GM12865 (cell line): ENCODE measurements around the gene ST6GALNAC4.
A peak's percentile ranks its signal among the peaks of the same experiment; 100 is the strongest.

Experiments
- DNase-seq: peaks from one replicate; pipeline ENCODE4 v3.0.0; 2010; ENCODE audit warnings: low read depth
- H3K4me3 ChIP-seq: 2 replicates; pipeline ENCODE4 v1.5.1; 2011; ENCODE audit warnings: mild to moderate bottlenecking, low read depth, low read length, control low read depth
- CTCF ChIP-seq: IDR thresholded peaks from 2 replicates; pipeline ENCODE4 v1.5.1; 2011; ENCODE audit warnings: low read length, control low read depth, low read depth, inconsistent platforms; ENCODE audit not compliant: insufficient read depth; ENCODE audit errors: missing control alignments

ST6GALNAC4 gene

DNA sequence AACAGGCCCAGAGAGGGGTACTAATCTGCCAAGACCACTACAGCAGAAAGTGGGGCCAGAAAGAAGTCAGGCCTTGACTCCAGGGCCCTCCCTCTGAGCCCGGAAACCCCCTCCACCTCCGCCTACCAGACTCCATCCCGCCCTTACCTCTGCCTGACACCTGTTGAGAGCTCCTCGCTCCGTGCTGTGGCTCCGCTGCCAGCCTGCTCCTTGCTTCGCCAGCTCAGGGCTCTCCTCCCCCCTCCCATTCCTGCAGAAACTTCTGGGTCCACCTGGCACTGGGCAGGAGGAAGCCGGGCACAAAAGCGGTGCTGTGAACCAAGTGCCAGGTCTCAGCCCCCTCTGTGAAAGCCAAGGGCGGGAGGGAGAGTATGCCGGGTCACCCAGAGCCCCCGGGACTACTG, 11.1 kb downstream of the ST6GALNAC4 start:
- peak overlapping the region; percentile 64 for H3K4me3 ChIP-seq
- DNase-seq: peak; percentile 75
- no peak for TF ChIP-seq CTCF

DNA sequence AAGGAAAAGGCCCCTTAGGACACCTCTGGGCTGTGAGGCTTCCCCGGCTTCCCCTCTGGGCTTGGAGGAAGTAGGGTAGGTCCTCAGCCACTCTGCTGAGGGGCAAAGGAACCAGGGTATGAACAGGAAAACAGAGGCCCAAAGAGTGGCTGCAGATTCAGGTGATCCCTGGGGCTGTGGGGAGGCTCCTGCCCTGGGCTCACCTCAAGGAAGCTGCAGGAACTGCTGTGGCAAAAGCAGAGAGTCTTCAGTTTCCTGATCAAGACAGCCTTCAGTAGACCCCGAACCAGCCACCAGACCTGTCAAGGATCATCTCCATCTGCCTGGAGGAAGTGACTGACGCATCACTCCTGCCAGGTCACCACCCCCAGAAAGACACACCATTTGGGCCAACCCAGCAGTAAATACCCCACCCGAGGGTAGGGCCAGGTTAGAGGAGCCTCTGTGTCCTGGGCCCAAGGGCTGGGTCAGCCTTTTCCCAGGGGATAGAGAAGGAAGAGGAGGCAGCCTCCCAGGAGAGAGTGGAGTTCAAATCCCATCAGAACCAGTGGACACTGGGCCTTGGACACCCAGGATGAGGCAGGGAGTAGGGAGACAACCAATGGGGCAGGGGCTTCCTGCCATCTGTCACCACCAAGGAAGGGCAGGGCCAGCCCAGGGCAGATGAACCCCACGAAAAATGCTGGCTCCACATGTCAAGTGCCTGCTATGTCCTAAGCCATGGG, 11.7 kb downstream of the ST6GALNAC4 start:
- H3K4me3 ChIP-seq: peak overlapping the region; percentile 64
- peak; percentile 77 for DNase-seq
- TF ChIP-seq CTCF: no peak

DNA sequence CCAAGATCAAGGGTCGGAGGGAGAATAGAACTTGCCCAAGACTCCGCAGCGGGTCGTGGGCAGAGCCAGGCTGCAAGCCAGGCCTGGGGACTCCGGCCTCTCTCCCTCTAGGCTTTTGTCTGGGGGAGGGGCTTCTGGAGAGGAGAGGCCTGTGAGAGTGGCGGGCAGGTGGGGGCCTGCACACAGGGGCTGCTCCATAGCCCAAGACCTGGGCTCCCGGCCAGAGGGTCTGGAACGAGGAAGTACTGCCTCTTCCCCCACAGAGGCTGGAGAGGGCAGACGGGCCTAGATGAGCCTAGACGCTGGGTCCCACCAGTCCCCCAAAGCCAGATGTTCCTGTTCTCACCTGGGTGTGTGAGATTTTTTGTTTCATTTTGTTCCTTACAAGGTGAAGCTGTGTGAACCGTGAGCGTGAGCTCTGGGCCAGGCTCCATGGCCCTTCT, 12.3 kb downstream of the ST6GALNAC4 start:
- no peak for TF ChIP-seq CTCF
- peak; percentile 47 for DNase-seq
- peak overlapping the region; percentile 64 for H3K4me3 ChIP-seq

- DNase-seq: peak; percentile 95
- no peak for TF ChIP-seq CTCF
- peak overlapping the region; percentile 64 for H3K4me3 ChIP-seq
These were observed 13.0 kb downstream of the ST6GALNAC4 start for GRCh38 chr9:127903557-127904475.

DNA sequence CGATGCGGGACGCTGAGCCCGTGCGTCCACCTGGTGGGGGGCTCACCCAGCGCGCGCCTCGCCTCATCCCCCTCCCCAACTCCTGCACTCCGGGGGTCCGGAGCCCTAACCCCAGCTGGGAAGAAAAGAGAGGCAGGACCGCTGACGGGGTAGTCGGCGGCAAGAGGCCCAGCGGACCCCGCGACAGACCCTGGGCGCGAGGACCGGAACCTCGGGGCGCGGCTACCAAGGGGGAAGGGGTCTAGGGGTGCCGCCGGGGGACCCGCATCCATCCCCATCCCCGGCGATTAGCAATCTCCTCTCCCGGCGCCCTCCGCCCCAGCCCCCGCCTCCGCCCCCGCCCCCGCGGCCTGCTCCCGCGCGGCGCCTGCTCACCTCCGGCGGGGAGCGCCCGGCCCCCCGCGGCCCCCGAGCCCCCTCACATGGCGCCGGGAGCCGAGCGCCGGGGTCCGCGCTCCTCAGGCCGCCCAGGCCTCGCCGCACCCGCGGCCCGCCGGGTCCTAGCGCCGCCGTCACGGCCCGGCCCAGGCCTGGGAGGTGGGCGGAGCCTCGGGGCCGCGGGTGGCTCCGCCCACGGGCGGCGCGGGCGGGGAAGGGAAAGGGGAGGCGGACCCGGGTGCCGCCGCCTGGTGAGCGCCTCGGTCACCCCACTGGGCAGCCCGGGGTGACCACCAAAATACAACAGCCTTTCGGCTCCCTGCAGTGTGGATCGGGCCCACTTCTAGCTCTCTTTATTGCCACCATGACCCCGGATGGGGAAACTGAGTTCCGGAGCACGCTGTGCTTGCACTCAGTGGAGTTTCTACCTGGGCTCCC, 17.5 kb downstream of the ST6GALNAC4 start, which contains the start of gene ST6GALNAC6:
Gene ST6GALNAC6 (minus strand): TSS at position 476 of the 816 bp plus-strand sequence. CDS start 1,622 bp downstream, outside the sequence.
- DNase-seq: peak; percentile 84
- no peak for TF ChIP-seq CTCF
- peak within 1 kb of the TSS; percentile 92 for H3K4me3 ChIP-seq

DNA sequence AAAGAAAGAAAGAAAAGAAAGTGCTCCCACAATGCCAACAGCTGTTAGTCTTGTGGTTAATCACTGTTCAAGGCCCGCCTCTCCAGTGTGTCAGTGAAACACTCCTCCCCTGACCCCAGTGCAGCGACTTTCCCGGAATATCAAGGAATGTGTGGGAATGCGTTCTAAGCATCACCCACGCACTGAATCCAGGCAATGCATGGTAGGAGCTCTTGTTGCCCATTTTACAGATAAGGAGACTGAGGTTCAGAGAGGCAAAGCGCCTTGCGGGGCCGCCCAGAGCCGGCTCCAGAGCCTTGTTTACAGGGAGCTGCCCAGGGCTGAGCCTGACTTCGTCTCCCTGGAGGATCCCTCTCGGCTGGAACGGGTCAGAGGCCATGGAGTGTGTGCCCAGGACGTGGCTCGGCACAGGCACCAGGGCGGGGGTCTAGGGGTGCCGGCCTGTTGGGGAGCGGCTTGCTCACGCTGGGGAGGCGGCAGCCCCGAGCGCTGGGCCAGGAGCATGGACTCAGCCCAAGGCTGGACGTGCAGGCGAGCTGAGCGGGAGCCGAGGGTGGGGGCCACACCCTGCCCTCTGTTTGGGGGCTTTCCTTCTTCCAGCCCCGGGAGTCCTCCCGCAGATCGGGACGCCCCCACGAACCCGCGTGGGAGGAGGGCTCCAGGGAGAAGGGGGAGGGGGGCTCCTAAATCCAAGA, 18.3 kb downstream of the ST6GALNAC4 start:
- TF ChIP-seq CTCF: no peak
- DNase-seq: no peak
- H3K4me3 ChIP-seq: peak overlapping the region; percentile 92
